ENCODE data around the gene ARSI.

DNA sequence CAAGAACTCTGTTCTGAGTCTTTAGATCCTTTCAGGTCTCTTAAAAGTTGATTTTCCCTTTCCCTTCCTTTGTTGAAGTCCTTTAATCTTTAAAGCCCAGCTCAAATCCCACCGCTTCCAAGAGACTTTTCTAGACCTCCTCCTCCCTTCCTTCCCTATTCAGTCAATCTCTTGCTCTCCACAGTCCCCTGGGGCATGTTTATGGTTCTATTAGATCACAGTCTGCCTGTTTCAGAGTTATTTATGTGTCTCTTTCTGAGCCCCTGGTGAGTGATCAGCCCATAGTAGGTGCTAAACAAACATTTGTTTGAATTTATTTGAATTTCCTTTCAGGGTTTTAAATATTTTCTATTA lies 7.2 kb upstream of the ARSI start:
- TF ChIP-seq, protein P1, sequence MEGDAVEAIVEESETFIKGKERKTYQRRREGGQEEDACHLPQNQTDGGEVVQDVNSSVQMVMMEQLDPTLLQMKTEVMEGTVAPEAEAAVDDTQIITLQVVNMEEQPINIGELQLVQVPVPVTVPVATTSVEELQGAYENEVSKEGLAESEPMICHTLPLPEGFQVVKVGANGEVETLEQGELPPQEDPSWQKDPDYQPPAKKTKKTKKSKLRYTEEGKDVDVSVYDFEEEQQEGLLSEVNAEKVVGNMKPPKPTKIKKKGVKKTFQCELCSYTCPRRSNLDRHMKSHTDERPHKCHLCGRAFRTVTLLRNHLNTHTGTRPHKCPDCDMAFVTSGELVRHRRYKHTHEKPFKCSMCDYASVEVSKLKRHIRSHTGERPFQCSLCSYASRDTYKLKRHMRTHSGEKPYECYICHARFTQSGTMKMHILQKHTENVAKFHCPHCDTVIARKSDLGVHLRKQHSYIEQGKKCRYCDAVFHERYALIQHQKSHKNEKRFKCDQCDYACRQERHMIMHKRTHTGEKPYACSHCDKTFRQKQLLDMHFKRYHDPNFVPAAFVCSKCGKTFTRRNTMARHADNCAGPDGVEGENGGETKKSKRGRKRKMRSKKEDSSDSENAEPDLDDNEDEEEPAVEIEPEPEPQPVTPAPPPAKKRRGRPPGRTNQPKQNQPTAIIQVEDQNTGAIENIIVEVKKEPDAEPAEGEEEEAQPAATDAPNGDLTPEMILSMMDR (conservative IDR thresholded peaks at IDR 0.05; ENCODE audit: low read depth, low read length), result no peak
- TF ChIP-seq POLR2A (IDR thresholded peaks at IDR 0.05; ENCODE audit: low read depth, low read length) (no peak), SMC3 (IDR thresholded peaks at IDR 0.05; ENCODE audit: low read depth, low read length) (no peak), BHLHE40 (IDR thresholded peaks at IDR 0.05; ENCODE audit: low read depth, low read length) (no peak), RAD21 (IDR thresholded peaks at IDR 0.05; ENCODE audit: low read length) (no peak), CEBPB (IDR thresholded peaks at IDR 0.05; ENCODE audit: low read depth, low read length) (no peak), MAZ (IDR thresholded peaks at IDR 0.05; ENCODE audit: borderline replicate concordance, low read depth, low read length) (no peak), FOS (IDR thresholded peaks at IDR 0.05; ENCODE audit: low read depth, low read length) (no peak), RFX5 (IDR thresholded peaks at IDR 0.05; ENCODE audit: low read depth, low read length) (no peak), MAFK (IDR thresholded peaks at IDR 0.05; ENCODE audit: low read depth, low read length) (no peak)
- TF ChIP-seq, protein P2, sequence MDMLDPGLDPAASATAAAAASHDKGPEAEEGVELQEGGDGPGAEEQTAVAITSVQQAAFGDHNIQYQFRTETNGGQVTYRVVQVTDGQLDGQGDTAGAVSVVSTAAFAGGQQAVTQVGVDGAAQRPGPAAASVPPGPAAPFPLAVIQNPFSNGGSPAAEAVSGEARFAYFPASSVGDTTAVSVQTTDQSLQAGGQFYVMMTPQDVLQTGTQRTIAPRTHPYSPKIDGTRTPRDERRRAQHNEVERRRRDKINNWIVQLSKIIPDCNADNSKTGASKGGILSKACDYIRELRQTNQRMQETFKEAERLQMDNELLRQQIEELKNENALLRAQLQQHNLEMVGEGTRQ (IDR thresholded peaks at IDR 0.05; ENCODE audit: low read depth, low read length), result no peak
- TF ChIP-seq, protein P3, sequence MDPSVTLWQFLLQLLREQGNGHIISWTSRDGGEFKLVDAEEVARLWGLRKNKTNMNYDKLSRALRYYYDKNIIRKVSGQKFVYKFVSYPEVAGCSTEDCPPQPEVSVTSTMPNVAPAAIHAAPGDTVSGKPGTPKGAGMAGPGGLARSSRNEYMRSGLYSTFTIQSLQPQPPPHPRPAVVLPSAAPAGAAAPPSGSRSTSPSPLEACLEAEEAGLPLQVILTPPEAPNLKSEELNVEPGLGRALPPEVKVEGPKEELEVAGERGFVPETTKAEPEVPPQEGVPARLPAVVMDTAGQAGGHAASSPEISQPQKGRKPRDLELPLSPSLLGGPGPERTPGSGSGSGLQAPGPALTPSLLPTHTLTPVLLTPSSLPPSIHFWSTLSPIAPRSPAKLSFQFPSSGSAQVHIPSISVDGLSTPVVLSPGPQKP (IDR thresholded peaks at IDR 0.05; ENCODE audit: borderline replicate concordance, low read depth, low read length), result no peak
